ENCODE results near the gene QSOX1.

Gene QSOX1

DNA sequence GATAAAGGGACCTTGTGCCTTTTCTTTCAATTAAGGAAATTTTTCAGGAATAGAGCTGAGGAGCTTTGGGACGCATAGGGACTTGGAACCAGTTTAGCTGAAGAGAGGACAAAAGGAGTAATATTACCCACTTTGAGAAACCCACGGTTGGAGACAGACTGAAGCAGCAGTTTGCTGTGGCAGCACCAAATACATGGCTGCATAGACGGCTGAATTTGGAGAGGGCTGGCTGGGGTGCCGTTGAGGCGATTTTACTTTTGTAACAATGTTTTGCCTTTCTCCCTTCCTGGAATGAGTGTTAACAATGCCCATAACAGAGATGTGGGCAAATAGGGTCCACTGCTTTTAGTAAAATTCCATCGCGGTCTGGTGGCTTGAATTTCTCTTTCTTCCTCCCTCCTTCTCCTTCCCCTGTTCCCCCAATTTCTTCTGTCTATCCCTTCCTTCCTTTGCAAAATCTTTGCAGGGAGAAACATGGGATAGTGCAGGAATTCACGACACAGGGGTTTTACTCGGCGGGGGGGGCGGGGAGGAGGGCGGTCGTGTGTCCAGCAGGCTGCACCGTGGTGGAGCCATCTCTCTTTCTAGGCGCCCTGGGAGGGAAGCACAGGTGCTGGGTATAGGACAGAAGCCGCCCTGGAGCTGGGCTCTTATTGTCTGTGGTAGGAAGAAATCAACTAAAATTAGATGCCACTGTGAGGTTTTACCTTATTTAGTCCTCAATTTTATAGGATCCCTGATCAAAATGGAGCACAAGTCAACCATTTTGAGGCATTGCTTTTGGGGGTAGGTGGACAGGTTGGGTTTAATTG, 82.2 kb downstream of the QSOX1 start:
- DNase-seq = peak; percentile 61

- peak; percentile 92 for DNase-seq
Observed at GRCh38 chr1:180237869-180238476, 83.3 kb downstream of the QSOX1 start.

DNA sequence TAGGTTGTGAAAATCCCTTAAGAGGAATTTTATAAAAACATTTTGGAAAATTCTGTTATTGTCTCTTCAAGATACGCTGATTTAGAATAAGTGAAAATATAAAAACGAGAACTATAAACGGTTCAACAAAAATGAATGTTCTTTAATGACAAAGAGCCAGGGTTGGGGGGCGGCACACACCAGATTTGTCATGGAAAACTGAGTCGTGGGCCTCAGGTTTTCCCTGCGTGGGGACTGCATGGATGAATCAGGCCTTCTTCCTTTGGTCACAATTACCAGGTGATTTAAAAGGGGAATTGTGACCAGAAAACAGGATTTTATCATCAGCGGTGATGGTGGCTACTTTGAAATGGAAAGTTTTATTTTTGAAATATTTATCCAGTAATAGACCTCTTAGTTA, 84.0 kb downstream of the QSOX1 start:
- DNase-seq = no peak

DNA sequence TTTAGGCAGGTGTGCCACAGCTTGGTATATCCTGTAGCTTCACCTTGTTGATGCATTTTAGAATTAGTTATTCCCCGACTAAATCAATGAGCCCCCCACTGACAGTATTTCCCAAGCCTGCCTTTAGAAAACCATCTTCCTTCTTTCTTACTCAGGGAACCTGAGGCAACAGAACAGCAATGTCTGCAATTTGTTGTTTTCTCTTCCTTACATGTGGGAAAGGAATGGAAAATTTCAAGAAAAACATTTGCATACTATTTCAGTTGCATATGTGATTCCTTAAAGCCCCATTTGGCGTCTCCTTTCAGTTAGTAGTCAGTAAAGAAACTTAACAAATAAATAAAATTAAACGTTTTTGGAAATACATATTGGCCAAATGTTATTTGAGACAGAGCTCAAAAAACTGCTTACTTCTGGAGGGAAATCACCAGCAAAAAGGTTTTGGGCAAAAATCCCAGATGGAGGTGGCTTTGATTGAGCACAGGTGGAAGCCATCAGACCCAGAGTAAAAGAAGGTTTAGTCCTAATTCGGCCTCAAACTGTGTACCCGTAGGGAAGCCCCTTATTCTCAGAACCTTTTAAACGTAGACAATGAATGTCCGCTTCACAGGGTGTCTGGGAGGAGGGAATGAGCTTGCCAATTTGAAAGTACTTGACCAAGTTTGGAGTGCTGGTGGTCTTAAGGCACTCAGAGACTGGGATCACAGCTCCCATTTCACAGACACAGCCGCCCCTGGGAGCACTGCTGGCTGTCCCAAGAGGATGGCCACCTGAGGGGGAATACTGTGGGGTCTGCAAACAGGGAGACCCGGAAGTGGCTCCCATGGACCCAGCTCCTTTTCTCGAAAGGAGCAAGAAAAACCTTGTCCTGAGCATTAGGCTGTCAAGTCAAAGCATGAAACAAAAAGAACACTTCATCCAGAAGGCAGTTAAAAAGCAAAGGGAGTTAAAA, 84.8 kb downstream of the QSOX1 start:
- peak; percentile 51 for DNase-seq

DNA sequence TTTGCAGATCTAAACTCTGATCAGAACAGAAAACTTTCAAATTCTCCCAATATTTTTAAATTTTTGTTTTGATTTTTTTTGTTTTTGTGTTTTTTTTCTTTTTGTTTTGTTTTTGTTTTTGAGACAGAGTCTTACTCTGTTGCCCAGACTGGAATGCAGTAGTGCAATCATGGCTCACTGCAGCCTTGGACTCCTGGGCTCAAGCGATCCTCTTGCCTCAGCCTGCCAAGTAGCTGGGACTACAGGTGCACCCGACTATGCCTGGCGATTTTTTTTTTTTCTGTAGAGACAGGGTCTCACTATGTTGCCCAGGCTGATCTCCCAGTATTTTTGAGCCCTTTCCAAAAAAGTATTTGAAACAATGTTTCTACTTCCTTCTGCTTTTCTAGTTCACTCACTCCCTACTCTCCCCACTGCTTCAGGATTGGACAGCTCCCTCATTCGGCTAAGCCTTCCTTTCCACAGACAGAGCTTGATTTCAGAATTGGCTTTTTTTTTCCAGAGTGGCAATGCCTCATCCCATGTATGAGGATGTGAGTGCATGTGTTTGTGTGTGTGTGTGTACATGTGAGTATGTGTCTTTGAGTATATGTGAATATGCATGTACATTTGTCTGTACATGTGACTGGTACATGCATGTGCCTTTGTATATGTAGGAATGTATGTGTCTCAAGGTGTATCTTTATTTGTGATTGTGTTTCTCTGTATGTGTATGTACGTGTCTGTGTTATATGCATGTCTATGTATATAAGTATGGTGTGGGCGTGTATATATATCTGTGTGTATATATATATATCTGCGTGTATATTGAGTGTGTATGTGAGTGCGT, 87.3 kb downstream of the QSOX1 start:
- no peak for DNase-seq

GRCh38 chr1:180243517-180244221, 89.0 kb downstream of the QSOX1 start:
- DNase-seq = peak; percentile 50

DNA sequence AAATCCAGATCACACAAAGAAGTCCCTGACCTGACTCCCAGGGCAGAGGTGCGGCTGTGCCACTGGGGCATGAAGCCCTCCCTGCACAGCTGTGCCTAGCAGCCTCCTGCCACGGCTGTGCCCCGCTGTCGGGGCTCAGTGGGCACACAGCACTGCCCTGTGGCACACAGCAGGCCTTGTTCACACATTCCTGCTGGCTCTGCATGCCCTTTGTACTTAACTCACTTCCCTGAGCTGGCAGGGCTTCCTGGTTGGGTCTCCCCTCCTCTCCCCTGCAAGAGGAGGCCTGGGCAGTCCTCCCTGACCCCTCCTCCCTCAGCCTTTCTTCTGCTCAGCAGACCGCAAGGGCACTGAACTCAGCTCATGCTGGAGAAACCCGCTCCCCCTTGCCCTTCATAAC, 90.2 kb downstream of the QSOX1 start:
- DNase-seq = peak; percentile 55

DNA sequence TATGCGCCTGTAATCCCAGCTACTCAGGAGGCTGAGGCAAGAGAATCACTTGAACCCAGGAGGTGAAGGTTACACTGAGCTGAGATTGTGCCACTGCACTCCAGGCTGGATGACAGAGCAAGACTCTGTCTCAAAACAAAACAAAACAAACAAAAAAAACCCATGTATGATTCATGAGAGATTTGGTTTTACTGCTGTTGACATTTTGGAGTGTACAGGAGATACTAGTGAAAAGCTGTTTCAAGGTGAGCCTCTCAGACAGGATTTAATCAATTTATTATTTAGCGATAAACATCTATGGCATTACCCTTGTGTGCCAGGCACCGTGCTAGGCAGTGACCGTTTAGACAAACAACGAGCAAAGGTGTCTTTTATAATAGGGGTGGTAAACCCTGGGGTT, 91.9 kb downstream of the QSOX1 start:
- no peak for DNase-seq

DNA sequence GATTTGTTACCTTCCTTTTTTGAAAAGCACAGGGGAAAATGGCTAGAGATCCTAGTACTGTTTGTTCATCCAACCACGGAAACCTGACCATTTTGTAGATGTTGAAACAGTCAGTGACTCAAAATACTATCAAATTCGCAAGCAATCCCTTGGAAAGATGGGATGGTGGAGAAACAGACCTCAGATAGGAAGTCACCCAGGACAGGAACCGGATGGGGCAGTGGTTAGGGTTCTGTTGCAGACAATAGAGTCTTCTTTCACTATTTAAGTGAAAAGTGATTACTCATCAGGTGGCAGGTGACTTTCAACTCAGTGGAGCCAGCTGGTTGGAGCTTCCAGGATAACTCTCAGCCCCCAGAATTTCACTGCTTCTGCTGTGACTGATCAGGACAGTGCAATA, 92.4 kb downstream of the QSOX1 start:
- DNase-seq = peak; percentile 33

GRCh38 chr1:180247580-180247979, 92.9 kb downstream of the QSOX1 start:
- DNase-seq = no peak

GRCh38 chr1:180248176-180248575, 93.5 kb downstream of the QSOX1 start:
- no peak for DNase-seq

GRCh38 chr1:180248731-180249681, 94.3 kb downstream of the QSOX1 start:
- peak; percentile 82 for DNase-seq

DNA sequence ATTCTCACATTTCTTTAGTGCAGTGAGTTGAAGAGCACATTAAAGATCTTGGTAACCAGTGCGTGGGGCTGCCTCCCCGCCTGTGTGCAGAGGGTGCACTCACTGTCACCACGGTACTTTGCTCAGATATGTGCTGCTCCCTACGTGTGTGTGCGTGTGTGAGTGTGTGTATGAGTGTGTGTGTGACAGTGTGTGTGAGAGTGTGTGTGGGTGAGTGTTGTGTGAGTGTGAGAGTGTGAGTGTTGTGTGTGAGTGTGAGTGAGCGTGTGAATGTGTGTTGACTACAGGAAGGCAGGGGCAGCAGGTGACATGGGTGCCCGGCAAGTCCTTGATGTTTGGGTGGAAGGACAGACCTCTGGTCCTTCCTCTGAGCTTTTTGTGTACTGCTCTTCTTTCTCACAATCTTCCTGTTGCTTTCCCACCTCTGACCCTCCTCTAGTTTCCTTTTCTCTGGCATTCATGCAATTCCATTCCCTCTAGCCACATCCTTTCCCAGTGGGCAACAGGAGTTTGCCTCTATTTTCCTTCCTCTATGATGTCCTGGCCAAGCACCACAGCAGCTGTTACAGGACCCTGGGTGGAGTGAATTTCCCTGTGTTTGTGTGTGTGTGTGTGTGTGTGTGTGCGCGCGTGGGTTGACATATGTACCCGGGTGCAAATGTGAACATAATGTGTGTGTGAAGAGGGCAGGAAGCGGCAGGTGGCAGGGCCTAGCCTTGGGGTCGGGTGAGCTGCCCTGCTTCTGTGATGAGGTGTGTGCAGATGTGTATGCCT, 95.2 kb downstream of the QSOX1 start:
- DNase-seq = no peak

GRCh38 chr1:180250499-180250770, 95.8 kb downstream of the QSOX1 start:
- no peak for DNase-seq

GRCh38 chr1:180250883-180251509, 96.3 kb downstream of the QSOX1 start:
- DNase-seq = no peak

- no peak for DNase-seq
Observed at GRCh38 chr1:180251526-180252305, 97.0 kb downstream of the QSOX1 start.

DNA sequence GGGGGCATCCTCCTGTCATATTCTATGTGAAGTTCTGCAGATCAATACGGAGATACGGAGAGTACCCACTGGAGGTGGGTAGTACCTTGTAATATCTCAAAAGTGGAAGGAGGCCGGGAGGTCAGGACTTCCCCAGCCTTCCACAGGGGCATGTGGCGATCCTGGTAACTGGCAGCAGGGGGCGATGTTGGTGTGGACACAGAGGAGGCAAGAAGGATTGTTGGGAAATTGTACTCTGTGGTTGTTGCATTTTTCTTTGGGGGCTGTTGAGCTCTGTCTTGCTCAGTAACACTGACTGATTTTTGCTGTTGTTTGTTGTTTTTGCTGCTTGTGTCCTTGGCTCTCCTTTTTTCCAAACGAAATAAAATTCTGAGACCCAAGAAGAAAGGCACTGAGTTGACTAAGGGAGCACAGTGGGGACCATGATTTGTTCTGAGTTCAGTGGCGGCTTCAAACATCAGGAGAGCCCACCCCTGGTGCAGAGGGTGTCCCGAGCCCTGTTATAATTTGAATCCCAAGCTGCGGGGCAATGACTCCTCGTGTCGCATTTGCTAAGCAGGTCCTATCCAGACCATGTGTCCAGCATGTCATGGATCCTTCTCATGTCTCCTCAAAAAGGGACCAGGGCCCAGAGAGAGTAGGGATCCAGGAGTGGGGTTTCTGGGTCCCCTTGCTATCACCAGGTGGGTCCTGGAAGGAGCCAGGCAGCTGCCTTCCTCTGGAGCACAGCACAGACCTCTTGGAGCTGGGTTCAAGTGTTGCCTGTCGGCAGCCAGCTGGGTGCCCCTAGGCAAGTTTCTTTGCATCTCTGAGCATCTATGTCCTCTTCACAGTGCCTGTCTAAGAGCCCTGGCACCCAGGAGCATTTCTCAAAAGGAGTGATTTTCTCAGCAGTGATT, 98.2 kb downstream of the QSOX1 start:
- DNase-seq = peak; percentile 78

All from NCI-H69 (cell line).